Measurements from ENCODE around the gene ZBTB1. TPM values are rescaled to one million over a fixed set of nuclear protein-coding genes. Genes with fewer than 3 reads are reported as not detected.
A peak's percentile ranks its signal among the peaks of the same experiment; 100 is the strongest.

Gene ZBTB1
- total RNA-seq, 4 donors from 2014 or later, result 32.6 to 75.1 (median 49.1) TPM

- Histone ChIP-seq H3K9me3 (no peaks in the 10 kb centered on the region), H3K4me1 (peaks cover 0 to 5% (median 4%) of the 10 kb centered on the region in 4 donors), H3K4me3 (peak overlapping the region; percentile 69 to 89 (median 77)), H3K27me3 (no peaks in the 10 kb centered on the region), H3K27ac (peak overlapping the region in 2 of 4 donors; percentile 77 to 83), H3K36me3 (peaks cover 0 to 4% (median 0%) of the 10 kb centered on the region in 3 donors)
- DNase-seq, result no peak
- TF ChIP-seq POLR2A (IDR thresholded peaks at IDR 0.05), result no peak
- TF ChIP-seq CTCF (IDR thresholded peaks at IDR 0.05), result no peak
Measured at GRCh38 chr14:64464651-64465050, 39.9 kb upstream of the ZBTB1 start.

GRCh38 chr14:64465191-64465822 is 39.3 kb upstream of the ZBTB1 start, which contains the start of gene AKAP5:
Gene AKAP5 (plus strand): TSS chr14:64465499. CDS start chr14:64468395, 2,896 bp downstream.
- no peaks in the 10 kb centered on the region for H3K9me3 ChIP-seq
- H3K4me1 ChIP-seq, result peaks cover 0 to 5% (median 4%) of the 10 kb centered on the region in 4 donors
- no peaks in the 10 kb centered on the region for H3K27me3 ChIP-seq
- no peaks in the 10 kb centered on the region for H3K36me3 ChIP-seq
- DNase-seq, result peak; percentile 60 to 81 (median 74)
- H3K4me3 ChIP-seq, result peak within 1 kb of the TSS; percentile 69 to 89 (median 77)
- H3K27ac ChIP-seq, result peak within 1 kb of the TSS; percentile 62 to 83 (median 70)
- TF ChIP-seq POLR2A (IDR thresholded peaks at IDR 0.05) (no peak), CTCF (IDR thresholded peaks at IDR 0.05) (no peak)

DNA sequence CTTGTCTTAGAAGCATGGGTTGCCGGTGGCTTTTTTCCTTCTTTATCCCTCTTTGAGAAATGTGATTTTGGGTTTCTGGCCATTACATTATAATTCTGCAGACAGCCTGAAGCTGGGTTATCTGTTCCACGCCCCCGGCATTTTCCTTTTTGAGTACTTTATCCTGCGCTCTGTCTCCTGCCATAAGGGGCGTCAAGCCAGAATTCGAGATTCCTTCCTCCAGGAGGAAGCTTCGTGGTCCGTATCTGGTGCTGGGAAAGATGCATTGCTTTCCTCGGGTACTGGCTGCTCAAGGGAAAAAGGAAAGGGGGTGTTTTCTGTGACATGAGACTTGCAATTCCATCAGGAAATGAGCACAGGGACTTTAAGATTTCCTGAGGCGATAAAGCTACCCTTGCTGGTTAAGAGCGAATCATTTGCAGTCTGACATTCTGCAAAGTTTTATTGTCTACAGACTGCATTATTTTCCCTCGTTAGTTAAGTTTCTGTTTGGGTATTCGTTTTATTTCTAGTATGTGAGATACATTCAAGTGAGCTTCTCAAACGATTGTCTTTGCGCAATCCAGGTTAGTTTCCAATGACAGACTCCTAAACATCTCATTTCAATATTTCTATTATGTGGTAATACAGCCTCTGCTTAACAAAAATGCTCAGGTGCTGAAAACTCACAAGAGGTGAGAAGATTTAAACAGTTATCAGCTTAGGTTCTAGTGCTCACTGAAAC is 38.6 kb upstream of the ZBTB1 start:
- Histone ChIP-seq H3K4me1 (peaks cover 0 to 5% (median 4%) of the 10 kb centered on the region in 4 donors), H3K27ac (peak overlapping the region; percentile 62 to 83 (median 70)), H3K9me3 (no peaks in the 10 kb centered on the region), H3K27me3 (no peaks in the 10 kb centered on the region), H3K4me3 (peak overlapping the region; percentile 69 to 89 (median 77)), H3K36me3 (no peaks in the 10 kb centered on the region)
- no peak for TF ChIP-seq POLR2A (IDR thresholded peaks at IDR 0.05)
- no peak for TF ChIP-seq CTCF (IDR thresholded peaks at IDR 0.05)
- no peak for DNase-seq

GRCh38 chr14:64467101-64467500 is 37.5 kb upstream of the ZBTB1 start:
- no peak overlapping the region for H3K27ac ChIP-seq
- TF ChIP-seq CTCF (IDR thresholded peaks at IDR 0.05) (no peak), POLR2A (IDR thresholded peaks at IDR 0.05) (no peak)

DNA sequence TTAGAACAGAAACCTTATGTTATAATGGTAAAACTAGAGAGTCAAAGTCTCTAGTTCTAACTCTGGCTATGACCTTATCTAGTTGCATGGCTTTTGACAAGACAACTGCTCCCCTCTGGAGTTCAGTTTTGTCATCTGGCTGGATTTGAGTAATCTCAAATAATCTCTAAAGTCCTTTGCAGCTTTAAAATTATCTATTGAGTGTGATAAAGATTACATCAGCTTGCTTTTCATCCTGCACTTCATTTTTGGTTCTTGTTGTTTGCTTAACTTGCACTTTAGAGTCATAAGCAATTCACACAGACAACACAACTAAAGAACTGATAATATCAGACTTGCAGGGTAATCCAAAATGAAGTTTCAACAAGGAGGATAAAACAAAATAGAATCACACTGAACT is 37.0 kb upstream of the ZBTB1 start:
- DNase-seq, result no peak
- H3K27ac ChIP-seq, result no peak overlapping the region
- no peak overlapping the region for H3K4me3 ChIP-seq
- H3K4me1 ChIP-seq, result peaks cover 0 to 5% (median 4%) of the 10 kb centered on the region in 4 donors
- TF ChIP-seq CTCF (IDR thresholded peaks at IDR 0.05) (no peak), POLR2A (IDR thresholded peaks at IDR 0.05) (no peak)
- no peaks in the 10 kb centered on the region for H3K9me3 ChIP-seq
- no peaks in the 10 kb centered on the region for H3K36me3 ChIP-seq
- H3K27me3 ChIP-seq, result no peaks in the 10 kb centered on the region

More at GRCh38 chr14:64467101-64467500, 37.5 kb upstream of the ZBTB1 start:
- DNase-seq, result no peak
- Histone ChIP-seq H3K4me1 (peaks cover 0 to 5% (median 4%) of the 10 kb centered on the region in 4 donors), H3K36me3 (no peaks in the 10 kb centered on the region), H3K27me3 (no peaks in the 10 kb centered on the region), H3K9me3 (no peaks in the 10 kb centered on the region), H3K4me3 (no peak overlapping the region)

All from Peyer's patch (tissue), 4 donors.